HG02938 (cell line): ENCODE data around the gene EPHB6.

Experiments
- ATAC-seq: cut with Tn5 transposase; IDR thresholded peaks from one replicate; pipeline ENCODE4 v1.9.1; 2021; ENCODE audit warnings: mild to moderate bottlenecking, moderate library complexity; ENCODE audit not compliant: unreplicated experiment

Gene EPHB6

DNA sequence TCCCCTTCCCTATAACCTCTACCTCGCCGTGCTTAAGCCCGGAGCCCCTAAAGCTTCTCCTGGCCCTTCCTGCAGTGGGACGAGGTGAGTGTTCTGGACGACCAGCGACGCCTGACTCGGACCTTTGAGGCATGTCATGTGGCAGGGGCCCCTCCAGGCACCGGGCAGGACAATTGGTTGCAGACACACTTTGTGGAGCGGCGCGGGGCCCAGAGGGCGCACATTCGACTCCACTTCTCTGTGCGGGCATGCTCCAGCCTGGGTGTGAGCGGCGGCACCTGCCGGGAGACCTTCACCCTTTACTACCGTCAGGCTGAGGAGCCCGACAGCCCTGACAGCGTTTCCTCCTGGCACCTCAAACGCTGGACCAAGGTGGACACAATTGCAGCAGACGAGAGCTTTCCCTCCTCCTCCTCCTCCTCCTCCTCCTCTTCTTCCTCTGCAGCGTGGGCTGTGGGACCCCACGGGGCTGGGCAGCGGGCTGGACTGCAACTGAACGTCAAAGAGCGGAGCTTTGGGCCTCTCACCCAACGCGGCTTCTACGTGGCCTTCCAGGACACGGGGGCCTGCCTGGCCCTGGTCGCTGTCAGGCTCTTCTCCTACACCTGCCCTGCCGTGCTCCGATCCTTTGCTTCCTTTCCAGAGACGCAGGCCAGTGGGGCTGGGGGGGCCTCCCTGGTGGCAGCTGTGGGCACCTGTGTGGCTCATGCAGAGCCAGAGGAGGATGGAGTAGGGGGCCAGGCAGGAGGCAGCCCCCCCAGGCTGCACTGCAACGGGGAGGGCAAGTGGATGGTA lies 9.2 kb downstream of the EPHB6 start:
- no peak for ATAC-seq

DNA sequence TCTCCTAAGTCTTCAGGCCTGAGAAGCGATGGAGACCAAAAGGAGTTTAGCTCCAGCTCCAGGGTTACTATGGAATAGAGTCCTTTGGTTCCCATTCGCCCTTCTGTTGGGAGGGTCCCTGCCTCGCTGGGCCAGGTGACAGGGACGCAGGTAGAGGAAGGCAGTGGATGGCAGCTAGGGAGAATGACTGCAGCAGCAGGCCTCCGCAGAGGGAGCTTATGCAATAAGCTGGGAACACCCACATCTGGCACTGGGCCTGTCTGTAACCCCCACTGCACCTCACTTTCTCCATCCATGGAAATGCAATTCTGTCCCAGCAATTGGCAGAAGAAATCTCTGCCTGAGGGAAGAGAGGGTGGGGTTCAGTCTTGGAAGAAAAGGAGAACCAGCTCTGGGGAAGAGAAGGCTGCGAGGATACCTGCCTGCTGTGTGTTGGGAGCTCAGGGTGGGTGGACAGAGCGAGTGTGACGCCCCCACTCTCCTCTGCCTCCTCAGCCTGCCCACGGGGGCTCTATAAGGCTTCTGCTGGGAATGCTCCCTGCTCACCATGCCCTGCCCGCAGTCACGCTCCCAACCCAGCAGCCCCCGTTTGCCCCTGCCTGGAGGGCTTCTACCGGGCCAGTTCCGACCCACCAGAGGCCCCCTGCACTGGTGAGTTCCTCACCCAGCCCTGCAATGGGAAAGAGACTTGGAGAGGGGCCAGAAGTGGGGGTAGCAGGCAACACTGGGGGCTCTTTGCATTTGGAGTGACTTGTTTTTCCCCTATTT lies 10.3 kb downstream of the EPHB6 start:
- ATAC-seq = no peak

DNA sequence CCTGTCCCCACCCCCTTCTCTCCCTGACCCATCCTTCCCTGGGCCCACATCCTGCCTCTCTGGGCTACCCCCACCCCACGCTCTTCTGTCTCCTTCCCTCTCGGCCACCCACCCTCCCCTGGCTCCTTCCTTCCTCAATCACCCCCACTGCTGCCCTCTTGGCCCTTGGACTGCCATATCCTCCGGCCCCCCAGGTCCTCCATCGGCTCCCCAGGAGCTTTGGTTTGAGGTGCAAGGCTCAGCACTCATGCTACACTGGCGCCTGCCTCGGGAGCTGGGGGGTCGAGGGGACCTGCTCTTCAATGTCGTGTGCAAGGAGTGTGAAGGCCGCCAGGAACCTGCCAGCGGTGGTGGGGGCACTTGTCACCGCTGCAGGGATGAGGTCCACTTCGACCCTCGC lies 10.9 kb downstream of the EPHB6 start:
- no peak for ATAC-seq

DNA sequence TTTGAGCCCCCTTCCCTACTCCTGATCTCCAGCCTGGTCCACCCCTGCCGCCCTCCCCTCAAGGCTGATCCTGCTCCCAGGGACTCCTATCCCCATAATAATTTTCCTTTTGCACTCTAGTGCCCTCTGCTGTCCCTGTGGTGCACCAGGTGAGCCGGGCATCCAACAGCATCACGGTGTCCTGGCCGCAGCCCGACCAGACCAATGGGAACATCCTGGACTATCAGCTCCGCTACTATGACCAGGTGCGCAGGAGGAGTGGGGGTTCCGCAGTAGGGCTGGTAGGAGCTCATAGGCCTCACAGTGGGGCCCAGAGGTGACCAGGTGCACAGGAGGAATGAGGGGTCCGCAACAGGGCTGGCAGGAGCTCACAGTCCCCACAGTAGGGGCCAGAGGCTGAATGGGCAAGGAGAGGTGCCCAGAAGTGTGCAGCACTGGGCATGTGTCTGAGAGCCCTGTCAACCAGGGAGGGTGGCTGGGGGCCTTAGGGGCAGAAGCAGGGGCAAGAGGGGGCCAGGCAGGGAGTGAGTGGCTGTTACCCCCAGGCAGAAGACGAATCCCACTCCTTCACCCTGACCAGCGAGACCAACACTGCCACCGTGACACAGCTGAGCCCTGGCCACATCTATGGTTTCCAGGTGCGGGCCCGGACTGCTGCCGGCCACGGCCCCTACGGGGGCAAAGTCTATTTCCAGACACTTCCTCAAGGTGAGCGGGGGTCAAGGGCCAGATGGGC lies 11.7 kb downstream of the EPHB6 start:
- no peak for ATAC-seq

DNA sequence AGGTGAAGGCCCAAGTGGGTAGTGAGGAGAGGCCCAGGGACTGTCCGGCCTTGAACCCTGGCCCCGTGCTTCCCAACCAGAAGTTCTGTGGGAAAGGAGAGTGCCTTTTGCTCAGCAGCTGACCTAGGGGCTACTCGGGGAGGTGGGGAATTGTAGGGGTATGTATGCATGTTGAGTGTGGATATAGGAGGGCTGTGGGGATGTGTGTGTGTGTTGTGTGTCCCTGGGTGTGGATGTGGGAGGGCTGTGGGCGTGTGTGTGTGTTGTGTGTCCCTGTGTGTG lies 12.2 kb downstream of the EPHB6 start:
- no peak for ATAC-seq

DNA sequence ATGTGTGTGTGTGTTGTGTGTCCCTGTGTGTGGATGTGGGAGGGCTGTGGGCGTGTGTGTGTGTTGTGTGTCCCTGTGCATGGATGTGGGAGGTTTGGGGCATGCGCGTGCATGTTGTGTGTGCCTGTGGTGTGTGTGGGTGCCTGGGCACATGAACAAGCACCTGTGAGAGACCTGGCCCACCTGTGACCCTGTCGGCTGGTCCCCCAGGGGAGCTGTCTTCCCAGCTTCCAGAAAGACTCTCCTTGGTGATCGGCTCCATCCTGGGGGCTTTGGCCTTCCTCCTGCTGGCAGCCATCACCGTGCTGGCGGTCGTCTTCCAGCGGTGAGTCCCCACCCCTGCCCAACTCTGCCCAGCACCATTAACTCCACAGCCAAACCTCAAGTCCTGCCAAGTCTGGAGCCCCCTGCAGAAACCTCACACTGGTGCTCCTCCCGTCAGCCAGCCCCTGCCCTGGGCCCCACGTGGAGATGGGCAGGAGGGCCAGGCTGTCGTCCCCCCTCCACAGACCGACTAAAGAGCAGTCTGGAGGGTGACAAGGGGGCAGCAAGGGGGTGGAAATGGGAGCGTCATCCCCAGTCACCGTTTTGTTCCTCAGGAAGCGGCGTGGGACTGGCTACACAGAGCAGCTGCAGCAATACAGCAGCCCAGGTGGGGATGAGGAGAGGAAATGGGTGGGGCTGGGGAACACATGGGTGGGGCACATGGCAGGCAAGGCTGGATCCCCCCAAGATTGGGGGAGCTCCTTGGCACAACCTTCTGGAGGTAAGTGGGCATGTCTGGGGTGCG lies 12.7 kb downstream of the EPHB6 start:
- no peak for ATAC-seq

DNA sequence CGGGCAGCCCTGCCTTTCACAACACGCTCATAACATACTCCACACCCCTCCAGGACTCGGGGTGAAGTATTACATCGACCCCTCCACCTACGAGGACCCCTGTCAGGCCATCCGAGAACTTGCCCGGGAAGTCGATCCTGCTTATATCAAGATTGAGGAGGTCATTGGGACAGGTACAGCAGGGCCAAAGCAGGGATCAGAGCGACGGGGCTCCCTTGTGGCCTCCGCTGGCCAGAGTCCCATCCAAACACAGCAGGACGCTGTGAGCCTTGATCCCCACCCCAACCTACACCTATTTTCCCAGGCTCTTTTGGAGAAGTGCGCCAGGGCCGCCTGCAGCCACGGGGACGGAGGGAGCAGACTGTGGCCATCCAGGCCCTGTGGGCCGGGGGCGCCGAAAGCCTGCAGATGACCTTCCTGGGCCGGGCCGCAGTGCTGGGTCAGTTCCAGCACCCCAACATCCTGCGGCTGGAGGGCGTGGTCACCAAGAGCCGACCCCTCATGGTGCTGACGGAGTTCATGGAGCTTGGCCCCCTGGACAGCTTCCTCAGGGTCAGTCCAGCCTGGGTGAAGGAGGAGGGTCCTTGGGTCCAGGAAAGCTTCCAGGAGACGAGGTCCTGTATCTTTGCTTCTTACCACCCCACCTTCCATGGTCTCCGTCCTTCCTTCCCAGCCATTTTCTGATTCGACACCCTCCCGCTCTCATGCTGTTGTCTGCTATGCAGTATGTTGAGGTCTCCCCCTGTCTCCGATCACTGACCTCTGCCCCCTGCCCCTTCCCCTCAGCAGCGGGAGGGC lies 13.5 kb downstream of the EPHB6 start:
- no peak for ATAC-seq

DNA sequence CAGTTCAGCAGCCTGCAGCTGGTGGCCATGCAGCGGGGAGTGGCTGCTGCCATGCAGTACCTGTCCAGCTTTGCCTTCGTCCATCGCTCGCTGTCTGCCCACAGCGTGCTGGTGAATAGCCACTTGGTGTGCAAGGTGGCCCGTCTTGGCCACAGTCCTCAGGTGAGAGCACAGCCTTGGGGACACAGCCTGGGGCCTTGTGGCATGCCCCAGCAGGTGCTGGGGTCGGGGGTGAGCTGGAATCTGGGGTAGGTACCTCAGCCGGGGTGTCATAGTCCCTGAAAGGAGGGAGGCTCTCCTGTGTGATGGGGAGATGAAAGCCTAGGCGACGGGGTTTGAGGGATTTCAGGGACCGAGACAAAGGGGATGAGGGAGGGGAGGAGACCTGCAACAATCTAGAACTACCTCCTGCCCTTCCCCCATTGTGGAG lies 14.1 kb downstream of the EPHB6 start:
- ATAC-seq = no peak

DNA sequence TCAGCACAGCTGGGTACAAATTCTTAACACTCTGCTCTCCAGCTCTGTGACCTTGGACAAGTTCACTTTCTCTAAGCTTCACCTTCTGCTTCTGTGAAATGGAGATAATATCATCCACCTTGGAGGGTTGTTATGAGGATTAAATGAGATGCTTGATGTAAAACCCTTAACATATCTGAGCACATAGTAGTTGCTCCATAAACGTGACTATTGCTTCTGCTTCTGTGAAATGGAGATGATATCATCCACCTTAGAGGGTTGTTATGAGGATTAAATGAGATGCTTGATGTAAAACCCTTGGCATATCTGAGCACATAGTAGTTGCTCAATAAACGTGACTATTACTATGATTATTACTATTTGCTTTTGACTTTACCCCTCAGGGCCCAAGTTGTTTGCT lies 14.6 kb downstream of the EPHB6 start:
- no peak for ATAC-seq

DNA sequence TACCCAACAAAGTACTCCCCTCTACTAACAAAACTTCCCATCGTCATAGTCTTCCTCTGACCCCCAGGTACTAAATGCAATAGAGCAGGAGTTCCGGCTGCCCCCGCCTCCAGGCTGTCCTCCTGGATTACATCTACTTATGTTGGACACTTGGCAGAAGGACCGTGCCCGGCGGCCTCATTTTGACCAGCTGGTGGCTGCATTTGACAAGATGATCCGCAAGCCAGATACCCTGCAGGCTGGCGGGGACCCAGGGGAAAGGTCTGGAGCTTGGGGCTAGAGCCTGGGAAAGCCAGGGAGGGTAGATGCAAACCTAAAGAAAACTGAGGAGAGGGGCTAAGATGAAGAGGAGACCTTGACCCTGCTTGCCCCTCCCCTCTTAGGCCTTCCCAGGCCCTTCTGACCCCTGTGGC lies 15.3 kb downstream of the EPHB6 start:
- no peak for ATAC-seq

DNA sequence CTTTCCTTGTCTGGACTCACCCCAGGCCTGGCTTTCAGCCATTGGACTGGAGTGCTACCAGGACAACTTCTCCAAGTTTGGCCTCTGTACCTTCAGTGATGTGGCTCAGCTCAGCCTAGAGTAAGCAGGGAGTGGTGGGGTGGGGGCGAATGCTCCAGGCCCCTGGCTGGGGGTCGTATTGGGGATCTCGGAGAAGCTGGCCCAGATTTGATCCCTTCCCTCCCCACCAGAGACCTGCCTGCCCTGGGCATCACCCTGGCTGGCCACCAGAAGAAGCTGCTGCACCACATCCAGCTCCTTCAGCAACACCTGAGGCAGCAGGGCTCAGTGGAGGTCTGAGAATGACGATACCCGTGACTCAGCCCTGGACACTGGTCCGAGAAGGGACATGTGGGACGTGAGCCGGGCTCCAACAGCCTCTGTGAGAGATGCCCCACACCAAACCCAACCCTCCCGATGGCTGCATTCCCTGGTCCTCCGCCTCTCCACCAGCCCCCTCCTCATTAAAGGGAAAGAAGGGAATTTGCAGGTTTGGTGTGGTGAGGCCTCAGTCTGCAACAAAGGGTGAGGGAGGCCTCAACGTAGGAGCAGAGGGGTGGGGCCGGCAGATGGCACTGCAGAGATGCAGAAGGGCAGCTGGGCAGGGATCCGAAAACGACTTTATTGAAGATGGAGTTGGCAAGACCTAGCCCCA lies 15.8 kb downstream of the EPHB6 start:
- ATAC-seq = no peak

DNA sequence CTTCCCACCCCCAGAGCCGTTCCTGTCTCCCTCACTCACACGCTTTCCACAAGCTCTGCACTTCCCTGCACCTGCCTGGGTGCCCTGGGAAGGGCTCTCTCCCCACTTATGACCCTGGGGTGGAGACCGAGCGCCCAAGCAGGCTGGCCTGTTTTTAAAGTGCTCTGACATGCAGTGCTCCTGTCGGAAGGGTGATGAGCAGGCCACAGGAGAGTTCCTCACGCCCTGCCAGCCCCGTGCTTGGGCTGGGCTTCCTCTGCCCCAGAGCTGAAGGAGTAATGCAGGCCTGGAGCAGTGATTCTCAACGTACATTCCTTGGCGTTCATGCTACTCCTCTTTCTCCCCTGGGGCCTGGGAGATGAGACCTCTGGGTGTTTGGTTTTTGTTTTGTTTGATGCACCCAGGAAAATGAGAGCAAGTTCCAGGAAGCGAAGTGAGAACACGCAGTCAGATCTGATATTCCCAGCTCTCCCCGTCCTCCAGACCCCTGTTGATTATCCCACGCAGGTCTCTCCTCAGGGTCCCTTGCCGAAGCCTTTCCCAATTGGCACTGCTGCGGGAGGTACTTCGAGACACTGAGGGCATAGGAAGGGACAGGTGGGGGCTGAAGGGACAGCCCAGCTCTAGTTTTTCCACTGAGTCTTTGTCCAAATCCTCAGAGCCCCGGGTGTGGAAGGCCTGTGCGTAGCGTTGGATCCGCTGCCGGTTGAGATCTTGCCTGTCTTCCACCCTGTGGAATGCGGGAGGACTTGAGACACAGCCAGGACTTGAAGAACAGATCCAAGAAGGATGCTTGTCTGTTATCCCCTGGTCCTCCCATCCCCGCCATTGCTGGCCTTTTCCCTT lies 16.6 kb downstream of the EPHB6 start:
- ATAC-seq = no peak

DNA sequence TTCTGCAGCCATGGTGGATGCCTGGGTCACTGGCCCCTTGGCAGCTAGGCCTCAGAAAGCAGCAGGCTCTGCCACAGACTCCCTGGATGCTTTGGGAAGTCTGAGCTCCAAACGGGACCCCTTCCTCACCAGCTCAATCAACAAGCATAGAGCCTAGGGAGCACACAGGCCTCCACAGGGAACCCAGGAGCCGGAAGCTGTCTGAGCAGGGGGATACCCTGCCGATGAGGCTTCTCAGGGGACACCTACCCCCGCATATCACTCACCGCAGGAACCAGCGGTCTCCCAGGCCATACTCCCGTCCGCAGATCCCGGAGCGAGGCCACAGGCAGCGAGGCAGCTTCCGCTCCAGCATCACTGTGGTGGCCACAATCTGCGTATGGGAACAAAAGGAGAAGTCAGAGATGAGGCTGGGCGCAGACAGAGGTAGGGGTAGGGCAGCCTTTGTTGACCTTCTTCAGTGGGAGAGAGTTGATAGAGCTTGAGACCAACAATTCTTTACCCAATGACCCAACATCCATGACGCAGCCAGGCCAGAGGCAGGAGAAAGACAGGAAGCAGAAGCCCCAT lies 17.3 kb downstream of the EPHB6 start:
- ATAC-seq = no peak

DNA sequence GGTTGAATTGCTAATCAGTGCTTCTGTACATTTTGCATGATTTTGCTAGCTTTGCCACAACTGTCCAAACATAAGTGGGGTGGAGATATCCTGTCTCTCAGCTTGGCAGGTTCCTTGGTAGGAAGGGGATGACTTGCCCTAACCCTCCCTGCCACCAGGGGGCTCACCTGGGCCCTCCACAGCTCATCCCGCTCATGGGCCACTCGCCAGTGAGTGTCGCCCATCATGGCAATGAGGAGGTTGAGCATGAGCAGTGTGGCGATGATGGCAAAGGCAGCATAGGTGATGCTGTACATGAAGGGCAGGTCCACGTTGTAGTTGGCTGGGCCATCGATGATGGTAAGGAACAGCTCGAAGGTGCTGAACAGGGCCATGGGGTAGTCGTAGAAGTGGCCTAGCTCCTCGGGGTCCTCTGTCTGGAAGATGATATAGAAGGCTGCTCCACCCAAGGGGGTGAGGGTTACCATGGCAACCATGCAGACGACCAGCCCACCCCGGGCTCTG lies 18.5 kb downstream of the EPHB6 start:
- peak; percentile 75 for ATAC-seq

DNA sequence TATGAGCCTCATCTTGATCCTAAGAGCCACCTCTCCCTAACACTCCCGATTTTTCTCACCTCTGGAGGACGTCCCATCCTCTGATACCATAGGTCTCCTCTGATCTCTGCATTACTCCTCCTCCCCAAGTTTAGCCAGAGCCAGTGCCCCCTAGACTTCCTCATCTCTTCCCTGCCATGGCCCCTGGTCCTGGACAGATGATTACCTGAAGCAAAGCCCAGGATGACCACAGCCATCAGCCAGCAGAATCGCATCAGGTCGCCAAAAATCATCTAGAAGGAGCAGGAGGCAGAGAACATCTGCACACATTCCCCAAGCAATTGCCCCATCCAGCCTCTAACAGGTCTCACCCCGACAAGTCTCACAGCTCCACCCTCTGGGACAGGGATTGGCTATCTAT lies 19.0 kb downstream of the EPHB6 start:
- ATAC-seq = no peak

DNA sequence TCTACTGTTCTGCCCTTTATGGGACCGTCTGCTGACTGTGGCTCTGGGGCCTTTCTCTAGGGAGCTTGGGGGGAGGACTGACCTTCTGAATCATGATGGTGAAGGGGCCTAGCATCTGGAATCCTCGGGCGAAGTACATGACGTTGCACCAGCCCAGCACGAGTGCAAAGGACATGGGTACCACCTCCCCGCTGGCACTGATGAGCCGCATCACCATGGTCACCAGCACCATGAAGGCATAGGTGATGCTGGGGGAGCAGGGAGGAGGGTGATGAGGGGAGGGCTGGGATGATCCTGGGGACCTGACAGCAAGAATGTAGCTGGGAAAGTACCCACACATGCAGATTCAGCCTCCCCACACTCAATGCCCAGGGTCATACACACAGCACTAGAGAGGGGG lies 19.5 kb downstream of the EPHB6 start:
- ATAC-seq = no peak

DNA sequence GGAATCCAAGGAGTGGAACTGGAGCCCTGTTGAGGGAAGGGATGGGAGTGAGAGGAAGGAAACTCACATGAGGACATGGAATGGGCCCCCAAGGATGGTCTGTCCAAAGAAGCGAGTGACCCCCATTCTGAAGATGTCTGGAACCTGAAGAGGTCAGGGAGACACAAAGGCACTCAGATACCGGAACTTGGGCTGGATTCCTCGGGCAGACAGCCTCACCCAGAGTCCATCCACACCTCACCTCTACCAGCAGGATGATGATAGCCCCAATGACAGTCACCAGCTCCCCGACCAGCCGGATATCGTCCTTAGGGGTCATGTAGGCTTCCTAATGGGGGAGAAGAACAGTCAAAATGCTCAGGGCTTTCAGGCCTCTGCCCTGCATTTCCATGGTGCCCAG lies 20.0 kb downstream of the EPHB6 start:
- ATAC-seq = no peak

DNA sequence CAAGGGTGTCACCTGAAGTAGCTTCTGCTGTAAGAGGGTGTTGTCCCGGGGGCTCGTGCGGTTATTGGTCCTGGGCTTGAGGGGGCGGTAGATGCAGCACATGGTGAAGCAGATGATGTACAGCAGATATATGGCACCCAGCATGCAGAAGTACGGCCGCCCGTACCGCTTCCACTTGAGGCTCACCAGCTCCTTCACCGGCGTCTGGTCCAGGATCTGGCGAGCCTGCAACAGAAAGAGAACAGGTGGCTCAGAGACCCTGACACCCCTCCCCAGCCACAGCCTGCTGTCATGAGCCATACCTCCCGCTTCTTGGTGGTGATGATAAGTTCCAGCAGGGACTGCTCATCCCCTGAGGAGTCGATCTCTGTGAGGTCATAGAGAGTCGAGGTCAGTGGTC lies 20.6 kb downstream of the EPHB6 start:
- no peak for ATAC-seq
